CD4-positive, alpha-beta T cell treated with Interleukin-6 for 4 hours (primary cell): ENCODE measurements around the gene SNX13.

Source experiments
- DNase-seq: peaks from one replicate; pipeline ENCODE4 v3.0.0-alpha.2; 2020; ENCODE audit warnings: mixed read lengths

SNX13 gene, protein sequence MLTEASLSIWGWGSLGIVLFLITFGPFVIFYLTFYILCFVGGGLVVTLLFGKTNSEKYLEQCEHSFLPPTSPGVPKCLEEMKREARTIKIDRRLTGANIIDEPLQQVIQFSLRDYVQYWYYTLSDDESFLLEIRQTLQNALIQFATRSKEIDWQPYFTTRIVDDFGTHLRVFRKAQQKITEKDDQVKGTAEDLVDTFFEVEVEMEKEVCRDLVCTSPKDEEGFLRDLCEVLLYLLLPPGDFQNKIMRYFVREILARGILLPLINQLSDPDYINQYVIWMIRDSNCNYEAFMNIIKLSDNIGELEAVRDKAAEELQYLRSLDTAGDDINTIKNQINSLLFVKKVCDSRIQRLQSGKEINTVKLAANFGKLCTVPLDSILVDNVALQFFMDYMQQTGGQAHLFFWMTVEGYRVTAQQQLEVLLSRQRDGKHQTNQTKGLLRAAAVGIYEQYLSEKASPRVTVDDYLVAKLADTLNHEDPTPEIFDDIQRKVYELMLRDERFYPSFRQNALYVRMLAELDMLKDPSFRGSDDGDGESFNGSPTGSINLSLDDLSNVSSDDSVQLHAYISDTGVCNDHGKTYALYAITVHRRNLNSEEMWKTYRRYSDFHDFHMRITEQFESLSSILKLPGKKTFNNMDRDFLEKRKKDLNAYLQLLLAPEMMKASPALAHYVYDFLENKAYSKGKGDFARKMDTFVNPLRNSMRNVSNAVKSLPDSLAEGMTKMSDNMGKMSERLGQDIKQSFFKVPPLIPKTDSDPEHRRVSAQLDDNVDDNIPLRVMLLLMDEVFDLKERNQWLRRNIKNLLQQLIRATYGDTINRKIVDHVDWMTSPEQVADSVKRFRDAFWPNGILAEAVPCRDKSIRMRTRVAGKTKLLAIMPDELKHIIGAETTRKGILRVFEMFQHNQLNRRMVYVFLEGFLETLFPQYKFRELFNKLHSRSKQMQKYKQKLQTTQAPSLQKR

DNA sequence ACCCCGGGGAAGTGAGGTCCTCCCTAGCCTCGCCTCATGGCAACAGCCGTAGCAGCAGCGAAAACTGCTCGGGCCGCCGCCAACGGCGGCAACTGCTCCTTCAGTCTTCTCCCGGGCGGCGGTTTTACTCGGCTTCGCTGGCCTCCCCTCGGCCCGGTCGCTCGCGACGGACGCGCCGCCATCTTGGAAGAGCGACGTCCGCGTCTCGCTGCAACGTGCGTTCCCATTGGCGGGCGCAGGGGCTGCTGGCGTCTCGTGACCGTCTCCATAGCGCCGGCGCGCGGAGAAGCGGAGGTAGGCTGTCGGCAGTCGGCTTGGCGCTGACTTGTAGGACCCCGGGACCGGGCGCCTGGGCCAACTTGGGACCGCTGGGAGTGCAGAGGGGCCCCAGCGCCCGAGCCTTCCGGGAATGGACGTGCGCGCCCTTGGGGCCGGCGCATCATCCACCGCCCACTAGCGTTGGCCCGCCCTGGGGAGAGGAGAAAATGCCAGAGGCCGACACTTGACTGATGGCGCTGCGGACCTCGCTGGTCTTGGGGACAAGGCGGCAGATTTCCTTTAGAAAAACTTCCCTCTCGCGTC, at the start of gene SNX13:
SNX13 (minus strand) TSS at position 193 of the 582 bp plus-strand sequence. CDS start 199 bp downstream, outside the sequence.
- DNase-seq: peak; percentile 90

DNA sequence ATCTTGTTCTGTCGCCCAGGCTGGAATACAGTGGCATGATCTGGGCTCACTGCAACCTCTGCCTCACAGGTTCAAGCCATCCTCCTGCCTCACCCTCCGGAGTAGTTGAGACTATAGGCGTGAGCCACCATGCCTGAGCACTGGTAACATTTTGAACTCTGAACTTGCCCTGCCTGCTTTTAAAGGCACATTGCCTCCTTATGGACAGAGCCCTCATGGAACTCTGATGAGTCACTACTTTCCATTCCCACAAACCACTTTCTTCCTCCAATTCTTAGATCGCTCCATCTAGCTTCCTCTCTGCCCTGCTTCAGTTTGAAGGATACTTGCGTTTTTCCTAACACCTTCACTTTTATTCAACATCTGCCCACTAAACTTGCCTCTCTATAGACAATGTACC, 49.3 kb upstream of the SNX13 start:
- DNase-seq: no peak

DNA sequence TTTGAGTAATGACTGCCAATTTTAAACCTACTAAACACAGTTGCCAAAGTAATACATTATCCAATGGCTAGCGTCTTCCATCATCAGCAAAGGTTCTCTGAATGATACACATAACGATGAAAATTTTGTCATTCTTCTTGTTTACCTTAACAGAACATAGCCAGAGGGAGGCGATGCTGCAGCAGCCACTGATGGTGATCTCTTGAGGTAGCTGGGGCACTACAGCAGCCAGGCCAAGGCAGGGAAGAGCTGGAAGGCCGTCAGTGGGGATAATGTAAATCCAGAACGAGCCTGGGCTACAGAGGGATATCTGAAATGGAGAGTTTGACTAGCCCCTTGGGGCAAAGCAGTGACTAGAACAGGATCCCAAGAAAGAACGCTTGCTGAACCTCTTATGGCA, 48.6 kb upstream of the SNX13 start:
- no peak for DNase-seq

DNA sequence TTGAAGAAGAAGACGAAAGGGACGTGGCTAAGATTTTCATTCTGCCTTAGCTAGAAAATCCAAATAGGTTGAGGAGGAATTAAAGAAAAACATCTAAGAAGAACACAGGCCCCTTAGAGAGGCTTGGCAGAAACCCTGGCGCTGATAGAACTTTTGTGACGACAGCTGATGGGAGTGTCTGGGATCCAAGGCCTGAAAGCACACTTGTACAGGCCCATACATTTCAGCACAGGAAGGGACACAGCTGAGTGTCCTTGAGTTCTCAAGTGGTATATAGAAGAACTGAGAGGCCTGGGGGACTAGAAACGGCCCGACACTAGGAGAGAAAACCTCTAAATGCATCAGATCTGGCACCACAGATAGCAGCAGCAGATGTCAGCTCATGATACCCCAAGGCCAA, 47.8 kb upstream of the SNX13 start:
- no peak for DNase-seq

- DNase-seq: no peak
These were observed 46.6 kb upstream of the SNX13 start for GRCh38 chr7:17986851-17987250.

DNA sequence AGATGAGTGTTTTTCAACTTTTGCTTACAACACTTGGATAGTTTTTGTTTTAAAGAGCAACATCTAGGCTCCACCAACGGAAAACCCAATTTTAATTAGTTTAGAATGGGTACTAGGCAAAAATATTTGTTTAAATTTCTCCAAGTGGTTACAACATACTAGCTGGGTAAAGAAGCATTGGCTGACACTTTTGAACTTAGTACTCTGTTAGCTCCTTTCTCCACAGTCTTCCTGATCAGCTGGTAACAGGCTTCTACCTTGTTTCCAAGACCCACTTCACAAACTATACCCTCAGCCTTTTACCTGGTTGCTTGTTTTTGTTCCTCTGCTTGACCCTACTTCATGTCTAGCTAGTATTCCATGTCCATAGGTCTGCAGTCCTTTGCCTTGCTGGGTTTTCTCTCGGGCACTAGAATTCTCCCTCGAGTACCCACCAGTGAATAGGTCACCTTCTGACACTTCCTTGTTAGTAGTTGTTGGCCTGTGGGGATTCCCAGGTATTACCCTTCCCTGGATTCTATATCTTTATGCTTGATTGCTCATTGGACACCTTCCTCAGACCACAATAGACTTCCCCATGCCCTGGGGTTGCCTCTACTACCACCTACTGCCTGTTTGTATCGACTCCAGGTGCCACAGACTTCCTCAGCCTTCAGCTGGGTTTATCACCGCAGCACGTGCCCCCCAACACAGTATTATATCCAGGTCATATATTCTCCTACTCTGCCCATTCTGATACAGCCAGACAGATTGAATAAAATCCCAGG, 45.4 kb upstream of the SNX13 start:
- DNase-seq: no peak

GRCh38 chr7:17984288-17984687, 44.0 kb upstream of the SNX13 start:
- DNase-seq: no peak

DNA sequence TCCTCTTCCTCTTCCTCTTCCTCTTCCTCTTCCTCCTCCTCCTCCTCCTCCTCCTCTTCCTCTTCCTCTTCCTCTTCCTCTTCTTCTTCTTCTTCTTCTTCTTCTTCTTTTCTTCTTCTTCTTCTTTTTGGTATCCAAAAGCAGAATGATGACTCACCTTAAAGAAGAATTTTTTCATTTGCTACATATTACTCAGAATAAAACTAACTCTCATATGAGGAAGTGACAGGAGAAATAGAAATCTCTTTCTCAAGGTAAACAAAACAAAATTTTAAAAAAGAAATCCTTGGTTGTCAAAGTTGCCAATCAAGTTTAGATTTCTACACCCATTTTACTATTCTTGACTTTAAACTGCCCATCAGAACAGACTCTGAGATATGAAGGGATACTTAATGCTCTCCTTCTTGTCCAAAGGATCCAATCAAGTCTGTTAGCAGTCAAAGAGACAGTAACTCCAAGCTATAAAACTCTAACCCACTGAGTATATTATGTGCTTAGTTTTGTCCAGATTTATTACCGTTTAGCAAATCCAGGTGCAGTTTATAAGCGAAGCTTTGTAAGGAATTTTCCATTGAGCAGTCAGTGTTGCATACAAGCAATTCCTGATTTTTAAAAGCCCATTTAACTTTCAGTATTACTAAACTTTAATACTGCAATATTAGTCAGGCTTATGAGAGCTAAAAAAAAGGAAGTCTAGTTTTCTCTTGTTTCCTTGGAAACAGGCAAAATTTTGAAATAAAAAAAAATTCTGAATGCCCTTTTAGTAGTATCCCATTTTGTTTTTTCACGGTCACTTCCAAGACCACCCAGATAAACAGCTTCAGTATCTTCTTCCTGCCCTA, 43.1 kb upstream of the SNX13 start:
- DNase-seq: no peak

DNA sequence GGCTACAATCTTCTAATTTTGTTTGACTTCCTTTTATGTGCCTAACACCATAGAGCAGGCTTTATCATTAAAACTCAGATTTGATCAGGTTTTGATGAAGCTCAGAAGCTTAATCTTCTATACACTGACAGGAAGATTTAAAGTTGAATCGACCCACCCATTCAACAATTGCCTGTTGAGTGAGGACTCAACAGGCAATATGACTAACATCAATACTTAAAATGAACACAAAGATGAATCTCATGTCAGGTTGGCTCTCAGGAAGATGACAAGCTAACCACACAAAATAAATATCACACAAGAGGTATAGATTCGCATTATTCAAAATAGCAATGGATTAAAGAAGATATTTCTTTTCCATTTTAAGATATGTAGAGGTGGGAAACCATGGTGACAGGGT, 36.7 kb upstream of the SNX13 start:
- DNase-seq: no peak

DNA sequence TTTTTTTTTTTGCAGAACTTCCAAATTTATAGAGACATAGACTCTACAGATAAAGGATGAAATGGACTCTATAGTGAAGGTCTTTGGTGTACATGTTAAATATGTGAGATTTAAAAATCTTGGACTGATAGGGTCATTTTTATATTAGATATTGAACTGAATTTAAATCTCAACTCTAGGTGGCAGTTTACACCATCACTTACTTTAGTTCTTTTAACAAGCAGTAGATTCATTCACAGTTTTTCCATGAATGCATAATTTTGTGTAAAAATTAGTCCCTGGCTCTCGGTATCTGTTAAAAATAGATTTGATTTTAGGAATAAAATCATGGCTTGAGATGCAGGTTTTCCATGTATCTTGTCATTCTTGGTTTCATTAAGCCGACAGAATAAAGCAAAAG, 31.1 kb upstream of the SNX13 start:
- DNase-seq: no peak

GRCh38 chr7:17968791-17969715, 28.8 kb upstream of the SNX13 start:
- DNase-seq: no peak

- DNase-seq: no peak
These were observed 26.4 kb upstream of the SNX13 start for GRCh38 chr7:17966706-17967105.

DNA sequence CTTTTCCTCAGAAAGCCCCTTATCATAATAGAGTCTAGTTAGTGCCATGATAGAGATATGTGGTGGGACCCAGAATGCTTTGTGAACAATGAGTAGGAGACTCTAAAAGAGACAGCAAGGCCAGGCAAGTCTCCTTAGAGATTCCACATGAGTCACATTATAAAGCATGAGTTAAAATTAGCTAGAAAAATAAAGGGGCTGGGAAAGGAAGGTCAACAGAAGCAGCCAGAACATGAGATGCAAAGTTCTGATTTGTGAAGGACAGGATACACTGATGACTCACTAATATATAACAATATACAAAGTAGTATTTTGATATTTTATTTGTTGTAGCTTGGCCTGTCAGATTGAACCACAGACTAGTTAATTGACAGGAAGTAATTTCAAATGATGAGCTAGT, 25.3 kb upstream of the SNX13 start:
- DNase-seq: no peak

DNA sequence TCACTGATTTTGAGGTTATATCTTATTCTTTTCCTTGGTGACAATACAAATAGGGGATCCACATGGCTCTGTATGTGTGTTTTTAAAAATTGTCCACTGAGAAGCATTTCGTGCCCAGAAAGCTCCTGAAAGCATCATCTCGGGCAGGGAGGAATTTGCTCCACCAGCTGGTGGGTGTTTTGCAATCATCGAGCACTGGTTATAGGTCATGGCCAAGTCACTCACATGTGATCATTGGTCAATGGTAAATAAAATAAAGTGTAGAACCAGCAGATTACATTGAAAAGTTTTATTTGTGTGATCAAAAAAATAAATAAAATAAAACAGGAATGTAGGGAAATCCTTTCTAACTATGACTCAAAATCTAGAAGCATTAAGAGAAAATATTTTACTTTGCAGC, 23.0 kb upstream of the SNX13 start:
- DNase-seq: no peak

- no peak for DNase-seq
These were observed 22.4 kb upstream of the SNX13 start for GRCh38 chr7:17962652-17963051.

- no peak for DNase-seq
These were observed 17.6 kb upstream of the SNX13 start for GRCh38 chr7:17957871-17958270.

- DNase-seq: no peak
These were observed 12.1 kb upstream of the SNX13 start for GRCh38 chr7:17952387-17952786.

GRCh38 chr7:17951742-17952254, 11.5 kb upstream of the SNX13 start:
- no peak for DNase-seq

DNA sequence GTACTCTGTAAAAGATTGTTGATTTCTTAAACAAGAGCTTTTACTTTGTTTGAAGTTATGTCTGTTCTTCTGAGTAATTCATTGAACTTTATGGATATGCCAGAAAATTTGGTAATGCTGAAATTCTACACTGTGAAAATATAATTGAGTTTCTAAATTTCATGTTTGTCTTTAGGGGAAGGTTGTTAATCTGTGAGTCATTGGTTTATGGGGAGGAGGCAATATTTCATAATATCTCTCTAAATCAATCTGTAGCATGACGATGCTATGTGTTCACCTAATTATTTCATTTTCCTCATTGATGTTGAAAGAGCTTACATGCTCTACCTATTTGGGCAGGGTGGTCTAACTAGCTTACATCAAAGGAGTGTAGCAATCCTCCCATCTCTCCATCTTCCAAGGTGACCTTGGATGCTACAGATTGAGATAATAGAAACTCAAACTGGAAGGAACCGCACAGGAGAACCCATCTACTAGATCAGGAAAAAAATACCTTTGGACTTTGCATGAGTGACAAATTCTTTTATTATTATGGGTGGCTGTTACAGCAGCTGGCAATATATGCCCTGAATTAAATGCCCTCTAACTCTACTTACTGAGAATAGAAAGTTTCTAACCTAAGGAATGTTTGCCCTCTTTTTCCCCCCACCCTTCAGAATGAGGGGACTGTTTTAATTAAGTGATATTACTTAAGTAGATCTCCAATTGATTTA, 8.4 kb upstream of the SNX13 start:
- no peak for DNase-seq

DNA sequence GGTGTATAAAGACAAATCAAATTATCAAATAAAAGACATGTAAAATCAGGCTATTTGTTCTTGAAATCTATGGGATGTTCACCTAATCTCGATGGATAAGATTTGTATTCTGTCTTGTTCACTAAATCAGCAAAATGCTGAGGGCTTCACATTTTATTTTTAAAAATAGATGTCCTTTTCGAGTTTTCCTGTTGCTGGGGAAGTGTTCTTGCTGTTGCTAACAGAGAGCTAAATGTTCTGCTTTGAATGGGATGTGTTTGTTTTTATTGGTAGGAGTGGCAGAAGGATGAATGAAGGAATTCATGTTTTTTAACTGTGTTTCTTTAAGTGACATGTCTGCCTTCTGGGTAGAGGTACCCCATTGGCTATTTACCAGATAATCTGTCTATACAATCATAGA, 7.3 kb upstream of the SNX13 start:
- no peak for DNase-seq
